Peyer's patch (tissue), 4 donors: ENCODE measurements around the gene ARHGAP1. TPM values are rescaled to one million over a fixed set of nuclear protein-coding genes. Genes with fewer than 3 reads are reported as not detected.

Experiments
- DNase-seq, 3 donors: peaks; one replicate each; pipeline ENCODE4 v3.0.0-alpha.2; 2017 to 2019
- H3K27ac ChIP-seq, 4 donors: fragments of 200-600 bp; sonication (generic); one replicate each; pipeline ENCODE4 v1.5.1; 2016 to 2019
- H3K27me3 ChIP-seq, 2 donors: fragments of 200-600 bp; sonication (generic); one replicate each; pipeline ENCODE4 v1.5.1; 2019
- H3K36me3 ChIP-seq, 3 donors: fragments of 200-600 bp; sonication (generic); one replicate each; pipeline ENCODE4 v1.5.1; 2016 to 2019
- H3K4me1 ChIP-seq, 4 donors: fragments of 200-600 bp; sonication (generic); one replicate each; pipeline ENCODE4 v1.5.1; 2016 to 2019
- H3K4me3 ChIP-seq, 4 donors: fragments of 200-600 bp; sonication (generic); 1 replicate in 3 of 4; 2 replicates in 1 of 4; pipeline ENCODE4 v1.5.1; 2016 to 2019; ENCODE audit warnings: mild to moderate bottlenecking in 1 of 4
- H3K9me3 ChIP-seq, 4 donors: fragments of 200-600 bp; sonication (generic); one replicate each; pipeline ENCODE4 v1.5.1; 2016 to 2019; ENCODE audit warnings: mild to moderate bottlenecking in 1 of 4
- POLR2A ChIP-seq, 2 donors: fragments of 450-650 bp; IDR thresholded peaks; one replicate each; pipeline ENCODE4 v1.5.1; 2017; ENCODE audit warnings: antibody characterized with exemption in 2 of 2, mild to moderate bottlenecking in 2 of 2, moderate library complexity in 2 of 2
- total RNA-seq, 4 donors: library from RNA; depleted of rRNA; stranded (reverse); fragments of >200 nt; gene quantifications; one replicate each; pipeline ENCODE4 v1.1.0, GENCODE V29; 2016
- TF ChIP-seq, protein P1 (sequence below), 6 experiments: fragments of 450-650 bp in 4 of 6; fragments of 200-600 bp in 2 of 6; sonication (generic) in 1 of 6; IDR thresholded peaks; one replicate each; pipeline ENCODE4 v1.5.1; 2017 to 2019; ENCODE audit warnings: antibody characterized with exemption in 6 of 6, mild to moderate bottlenecking in 3 of 6, moderate library complexity in 1 of 6

The ARHGAP1 gene
- total RNA-seq, 4 donors from 2014 or later, result 52.0 to 85.8 (median 62.7) TPM

DNA sequence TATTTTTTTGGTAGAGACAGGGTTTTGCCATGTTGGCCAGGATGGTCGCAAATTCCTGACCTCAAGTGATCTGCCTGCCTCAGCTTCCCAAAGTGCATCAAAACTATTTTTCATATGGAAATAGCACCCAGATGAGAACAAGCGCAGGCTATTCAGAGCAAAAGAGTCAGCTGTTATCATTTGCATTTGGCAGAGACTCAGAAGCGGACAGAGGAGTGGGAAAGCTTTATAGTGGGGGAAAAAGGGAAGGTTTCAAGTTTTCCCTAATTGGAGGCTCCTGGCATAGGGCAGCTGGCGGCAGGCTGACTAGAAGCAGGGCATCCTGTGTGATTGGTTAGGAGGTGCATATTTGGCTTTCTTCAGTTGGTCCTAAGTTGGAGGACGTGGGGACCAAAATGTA, 62.9 kb downstream of the ARHGAP1 start:
- H3K4me1 ChIP-seq, result peaks cover 0 to 9% (median 0%) of the 10 kb centered on the region in 4 donors
- H3K36me3 ChIP-seq, result peaks cover 0 to 18% (median 0%) of the 10 kb centered on the region in 3 donors
- no peak for TF ChIP-seq POLR2A (IDR thresholded peaks at IDR 0.05)
- TF ChIP-seq, protein P1, sequence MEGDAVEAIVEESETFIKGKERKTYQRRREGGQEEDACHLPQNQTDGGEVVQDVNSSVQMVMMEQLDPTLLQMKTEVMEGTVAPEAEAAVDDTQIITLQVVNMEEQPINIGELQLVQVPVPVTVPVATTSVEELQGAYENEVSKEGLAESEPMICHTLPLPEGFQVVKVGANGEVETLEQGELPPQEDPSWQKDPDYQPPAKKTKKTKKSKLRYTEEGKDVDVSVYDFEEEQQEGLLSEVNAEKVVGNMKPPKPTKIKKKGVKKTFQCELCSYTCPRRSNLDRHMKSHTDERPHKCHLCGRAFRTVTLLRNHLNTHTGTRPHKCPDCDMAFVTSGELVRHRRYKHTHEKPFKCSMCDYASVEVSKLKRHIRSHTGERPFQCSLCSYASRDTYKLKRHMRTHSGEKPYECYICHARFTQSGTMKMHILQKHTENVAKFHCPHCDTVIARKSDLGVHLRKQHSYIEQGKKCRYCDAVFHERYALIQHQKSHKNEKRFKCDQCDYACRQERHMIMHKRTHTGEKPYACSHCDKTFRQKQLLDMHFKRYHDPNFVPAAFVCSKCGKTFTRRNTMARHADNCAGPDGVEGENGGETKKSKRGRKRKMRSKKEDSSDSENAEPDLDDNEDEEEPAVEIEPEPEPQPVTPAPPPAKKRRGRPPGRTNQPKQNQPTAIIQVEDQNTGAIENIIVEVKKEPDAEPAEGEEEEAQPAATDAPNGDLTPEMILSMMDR (IDR thresholded peaks at IDR 0.05), result no peak
- H3K9me3 ChIP-seq, result no peaks in the 10 kb centered on the region
- no peaks in the 10 kb centered on the region for H3K27me3 ChIP-seq
- H3K27ac ChIP-seq, result no peak overlapping the region
- no peak overlapping the region for H3K4me3 ChIP-seq
- DNase-seq, result no peak

DNA sequence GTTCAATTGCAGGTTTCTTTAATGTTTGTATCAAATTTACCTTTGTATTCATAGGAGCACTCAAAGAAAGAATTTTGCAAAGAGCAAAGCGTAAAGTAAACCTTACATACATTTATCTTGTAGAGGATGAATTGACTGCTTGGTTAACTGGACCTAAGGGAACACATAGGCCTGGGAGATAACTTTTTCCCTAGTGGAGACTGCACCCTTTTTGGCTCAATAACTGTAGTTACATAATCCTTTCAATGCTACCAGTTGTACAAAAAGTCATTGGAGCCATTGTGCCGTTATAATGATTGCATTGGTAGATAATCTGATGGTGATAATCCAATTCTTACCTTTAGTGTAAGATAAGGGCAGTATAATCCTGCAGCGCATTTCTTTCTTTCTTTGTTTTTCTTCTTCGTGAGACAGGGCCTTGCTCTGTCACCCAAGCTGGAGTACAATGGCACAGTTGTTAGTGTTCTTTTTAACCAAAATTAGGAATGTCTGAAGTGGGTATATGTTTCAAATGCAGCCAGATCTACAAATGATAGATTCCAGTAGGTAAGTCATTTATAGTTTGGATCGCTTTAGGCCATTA, 64.8 kb downstream of the ARHGAP1 start:
- no peaks in the 10 kb centered on the region for H3K9me3 ChIP-seq
- peaks cover 0 to 5% (median 0%) of the 10 kb centered on the region in 4 donors for H3K4me1 ChIP-seq
- H3K4me3 ChIP-seq, result no peak overlapping the region
- TF ChIP-seq, protein P1 (IDR thresholded peaks at IDR 0.05), result no peak
- DNase-seq, result no peak
- no peak overlapping the region for H3K27ac ChIP-seq
- no peaks in the 10 kb centered on the region for H3K27me3 ChIP-seq
- H3K36me3 ChIP-seq, result peaks cover 0 to 31% (median 0%) of the 10 kb centered on the region in 3 donors

DNA sequence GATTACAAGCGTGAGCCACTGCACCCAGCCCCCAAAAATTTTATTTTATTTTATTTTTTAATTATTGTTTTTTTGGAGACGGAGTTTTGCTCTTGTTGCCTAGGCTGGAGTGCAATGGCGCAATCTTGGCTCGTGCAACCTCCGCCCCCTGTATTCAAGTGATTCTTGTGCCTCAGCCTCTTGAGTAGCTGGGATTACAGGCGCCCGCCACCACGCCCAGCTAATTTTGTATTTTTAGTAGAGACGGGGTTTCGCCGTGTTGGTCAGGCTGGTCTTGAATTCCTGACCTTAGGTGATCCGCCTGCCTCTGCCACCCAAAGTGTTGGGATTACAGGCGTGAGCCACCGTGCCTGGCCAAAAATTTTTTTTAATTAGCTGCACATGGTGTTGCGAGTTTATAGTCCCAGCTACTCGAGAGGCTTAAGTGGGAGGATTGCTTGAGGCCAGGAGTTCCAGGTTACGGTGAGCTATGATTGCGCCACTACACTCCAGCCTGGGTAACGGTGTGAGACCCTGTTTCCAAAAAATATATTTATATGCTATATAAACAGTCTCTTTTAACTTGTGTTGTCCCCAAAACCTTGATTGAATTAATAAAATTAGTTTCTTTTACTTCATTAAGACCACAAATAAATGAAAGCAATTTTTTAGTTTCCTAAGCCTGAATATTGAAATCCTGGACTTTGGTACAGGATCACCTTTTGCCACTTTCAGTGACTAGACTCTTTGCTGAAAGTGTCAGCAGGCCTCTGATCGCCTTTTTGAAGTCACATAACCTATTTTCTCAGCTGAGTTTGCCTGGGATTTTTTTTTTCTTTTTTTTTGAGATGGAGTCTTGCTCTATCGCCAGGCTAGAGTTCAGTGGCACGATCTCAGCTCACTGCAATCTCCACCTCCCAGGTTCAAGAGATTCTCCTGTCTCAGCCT, 66.9 kb downstream of the ARHGAP1 start:
- no peaks in the 10 kb centered on the region for H3K27me3 ChIP-seq
- H3K36me3 ChIP-seq, result peaks cover 0 to 49% (median 0%) of the 10 kb centered on the region in 3 donors
- no peaks in the 10 kb centered on the region for H3K9me3 ChIP-seq
- TF ChIP-seq POLR2A (IDR thresholded peaks at IDR 0.05), result no peak
- TF ChIP-seq, protein P1 (IDR thresholded peaks at IDR 0.05), result no peak
- H3K4me3 ChIP-seq, result no peak overlapping the region
- DNase-seq, result no peak
- H3K27ac ChIP-seq, result no peak overlapping the region
- H3K4me1 ChIP-seq, result no peaks in the 10 kb centered on the region

DNA sequence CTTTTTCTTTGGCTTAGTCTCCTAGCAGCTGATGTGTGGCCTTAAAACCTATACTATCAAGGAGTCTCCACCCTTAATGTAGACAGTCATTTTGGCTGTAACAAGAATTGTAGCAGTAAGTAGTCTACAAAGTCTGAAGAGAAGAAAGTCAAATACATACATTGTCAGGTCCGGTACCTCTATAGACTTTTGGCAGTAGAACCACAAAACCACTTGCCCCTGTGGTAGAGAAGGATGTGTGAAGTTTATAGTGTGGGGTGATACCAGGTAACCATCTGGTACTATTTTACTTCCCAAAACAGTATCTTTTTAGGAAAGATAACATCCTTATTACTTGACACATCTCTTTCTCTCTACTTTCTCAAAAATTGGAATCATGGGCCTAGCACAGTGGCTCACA, 67.9 kb downstream of the ARHGAP1 start:
- DNase-seq, result no peak
- H3K36me3 ChIP-seq, result peaks cover 0 to 53% (median 0%) of the 10 kb centered on the region in 3 donors
- no peak for TF ChIP-seq POLR2A (IDR thresholded peaks at IDR 0.05)
- TF ChIP-seq, protein P1 (IDR thresholded peaks at IDR 0.05), result no peak

DNA sequence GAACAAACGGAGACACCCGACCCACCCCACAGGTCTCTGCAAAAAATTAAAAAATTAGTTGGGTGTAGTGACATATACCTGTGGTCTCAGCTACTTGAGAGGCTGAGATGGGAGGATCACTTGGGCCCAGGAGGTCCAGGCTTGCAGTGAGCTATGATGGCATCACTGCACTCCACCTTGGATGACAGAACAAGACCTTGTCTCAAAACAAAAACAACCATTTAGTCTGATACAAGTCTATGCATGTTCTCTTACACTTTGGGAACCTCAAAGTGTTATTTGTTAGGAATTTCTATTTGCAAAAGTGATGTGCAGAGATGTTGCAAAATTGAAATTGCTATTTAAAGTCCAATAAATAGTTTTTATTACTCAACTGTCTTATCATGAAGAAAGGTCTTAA, 68.7 kb downstream of the ARHGAP1 start:
- H3K27me3 ChIP-seq, result no peaks in the 10 kb centered on the region
- TF ChIP-seq POLR2A (IDR thresholded peaks at IDR 0.05), result no peak
- TF ChIP-seq, protein P1 (IDR thresholded peaks at IDR 0.05), result no peak
- no peak for DNase-seq
- no peak overlapping the region for H3K27ac ChIP-seq
- peaks cover 0 to 55% (median 0%) of the 10 kb centered on the region in 3 donors for H3K36me3 ChIP-seq
- H3K9me3 ChIP-seq, result no peaks in the 10 kb centered on the region
- no peak overlapping the region for H3K4me3 ChIP-seq
- H3K4me1 ChIP-seq, result no peaks in the 10 kb centered on the region

More for the DNA sequence above, 67.9 kb downstream of the ARHGAP1 start:
- no peaks in the 10 kb centered on the region for H3K4me1 ChIP-seq
- no peaks in the 10 kb centered on the region for H3K9me3 ChIP-seq
- no peak overlapping the region for H3K4me3 ChIP-seq
- no peak overlapping the region for H3K27ac ChIP-seq
- no peaks in the 10 kb centered on the region for H3K27me3 ChIP-seq
